CD4-positive, CD25-positive, alpha-beta regulatory T cell (primary cell): ENCODE results near the gene TIAM2. TPM values are rescaled to one million over a fixed set of nuclear protein-coding genes. Genes with fewer than 3 reads are reported as not detected.
A peak's percentile ranks its signal among the peaks of the same experiment; 100 is the strongest.

Experiments used
- ATAC-seq, 2 donors: fragments of 150-1000 bp; cut with Tn5 transposase; one replicate each; pipeline ENCODE4 v1.10.0; 2021; ENCODE audit warnings: low read depth in 2 of 2, moderate number of reproducible peaks in 2 of 2, moderate library complexity in 1 of 2
- DNase-seq, 3 donors: peaks; one replicate each; pipeline versions ENCODE4 v3.0.0 to v3.0.0-alpha.2; 2012 to 2022; ENCODE audit warnings: mixed read lengths in 1 of 3
- H3K27ac ChIP-seq: one replicate; pipeline ENCODE4 v1.7.0; 2013; ENCODE audit warnings: mild to moderate bottlenecking, low read length; ENCODE audit not compliant: insufficient read depth, poor library complexity, severe bottlenecking
- H3K27me3 ChIP-seq: one replicate; pipeline ENCODE4 v1.7.0; 2013; ENCODE audit warnings: low read length; ENCODE audit not compliant: control insufficient read depth, insufficient read depth
- H3K36me3 ChIP-seq: one replicate; pipeline ENCODE4 v1.7.0; 2013; ENCODE audit warnings: mild to moderate bottlenecking, low read length, moderate library complexity; ENCODE audit not compliant: control insufficient read depth, insufficient read depth
- H3K4me1 ChIP-seq: 2 replicates; pipeline ENCODE4 v1.7.0; 2013; ENCODE audit warnings: mild to moderate bottlenecking, low read length; ENCODE audit not compliant: insufficient read depth, control insufficient read depth, poor library complexity, severe bottlenecking
- H3K4me3 ChIP-seq: one replicate; pipeline ENCODE4 v1.7.0; 2013; ENCODE audit warnings: low read depth, mild to moderate bottlenecking, low read length, moderate library complexity
- H3K9me3 ChIP-seq, 2 experiments: 1 replicate in 1 of 2; 2 replicates in 1 of 2; pipeline ENCODE4 v1.7.0; 2013; ENCODE audit warnings: low read length in 2 of 2, mild to moderate bottlenecking in 1 of 2, moderate library complexity in 1 of 2; ENCODE audit not compliant: control insufficient read depth in 2 of 2
- H3K27ac Mint-ChIP-seq, 3 donors: one replicate each; pipeline ENCODE4 v1.8.0; 2020 to 2022; ENCODE audit warnings: mild to moderate bottlenecking in 3 of 3, mixed read lengths in 3 of 3, moderate library complexity in 2 of 3
- H3K27me3 Mint-ChIP-seq: one replicate; pipeline ENCODE4 v1.8.0; 2022; ENCODE audit warnings: mild to moderate bottlenecking, mixed read lengths
- H3K36me3 Mint-ChIP-seq: one replicate; pipeline ENCODE4 v1.8.0; 2020; ENCODE audit warnings: mixed read lengths
- H3K4me1 Mint-ChIP-seq, 4 donors: one replicate each; pipeline ENCODE4 v1.8.0; 2020 to 2022; ENCODE audit warnings: mixed read lengths in 4 of 4, mild to moderate bottlenecking in 1 of 4
- H3K4me3 Mint-ChIP-seq, 4 donors: one replicate each; pipeline ENCODE4 v1.8.0; 2020 to 2022; ENCODE audit warnings: mild to moderate bottlenecking in 4 of 4, mixed read lengths in 4 of 4, moderate library complexity in 3 of 4
- H3K9me3 Mint-ChIP-seq, 7 donors: one replicate each; pipeline ENCODE4 v1.8.0; 2020 to 2022; ENCODE audit warnings: mixed read lengths in 7 of 7, mild to moderate bottlenecking in 3 of 7, moderate library complexity in 2 of 7
- polyA plus RNA-seq, 4 donors: library from polyadenylated mRNA; unstranded; fragments of 300-500 nt; fragmentation: Illumina TruSeq; gene quantifications; one replicate each; pipeline ENCODE4 v1.2.3, GENCODE V29; 2021
- total RNA-seq: library from RNA; stranded (reverse); gene quantifications from one replicate; pipeline ENCODE4 v1.2.3, GENCODE V29; 2022

The TIAM2 gene
- total and polyA plus RNA-seq, 5 donors from 2014 or later: 0.66 to 5.9 (median 1.3) TPM

DNA sequence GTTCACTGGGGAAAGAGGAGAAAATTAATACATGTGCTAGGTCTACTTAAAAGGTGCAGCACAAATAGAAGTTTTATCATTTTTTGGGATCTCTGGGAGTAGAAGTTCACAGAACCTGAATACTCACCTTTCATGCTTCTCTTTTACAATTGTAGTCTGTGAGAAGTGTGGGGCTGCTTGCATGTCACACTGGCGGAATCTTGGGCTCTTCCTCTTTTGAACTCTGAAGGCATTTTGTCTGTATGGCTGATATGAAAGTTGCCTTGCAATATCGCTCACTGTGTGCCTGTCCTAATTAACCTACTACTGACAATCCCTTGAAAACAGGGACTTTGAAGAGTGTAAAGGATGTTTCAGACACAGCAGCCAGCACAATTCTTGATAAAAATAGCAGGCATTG lies 202.8 kb downstream of the TIAM2 start:
- H3K36me3 Mint-ChIP-seq: peaks cover 4% of the 10 kb centered on the region
- H3K4me3 ChIP-seq: no peak overlapping the region
- H3K27ac Mint-ChIP-seq: no peak overlapping the region
- H3K27me3 ChIP-seq: no peaks in the 10 kb centered on the region
- no peaks in the 10 kb centered on the region for H3K36me3 ChIP-seq
- DNase-seq: no peak
- peaks cover 4% of the 10 kb centered on the region for H3K27me3 Mint-ChIP-seq
- no peaks in the 10 kb centered on the region for H3K4me1 ChIP-seq
- H3K27ac ChIP-seq: no peak overlapping the region
- H3K4me3 Mint-ChIP-seq: no peak overlapping the region
- no peaks in the 10 kb centered on the region for H3K9me3 ChIP-seq
- H3K9me3 Mint-ChIP-seq: peaks cover 0 to 3% (median 1%) of the 10 kb centered on the region in 7 donors
- no peak for ATAC-seq
- peaks cover 0 to 4% (median 0%) of the 10 kb centered on the region in 4 donors for H3K4me1 Mint-ChIP-seq

DNA sequence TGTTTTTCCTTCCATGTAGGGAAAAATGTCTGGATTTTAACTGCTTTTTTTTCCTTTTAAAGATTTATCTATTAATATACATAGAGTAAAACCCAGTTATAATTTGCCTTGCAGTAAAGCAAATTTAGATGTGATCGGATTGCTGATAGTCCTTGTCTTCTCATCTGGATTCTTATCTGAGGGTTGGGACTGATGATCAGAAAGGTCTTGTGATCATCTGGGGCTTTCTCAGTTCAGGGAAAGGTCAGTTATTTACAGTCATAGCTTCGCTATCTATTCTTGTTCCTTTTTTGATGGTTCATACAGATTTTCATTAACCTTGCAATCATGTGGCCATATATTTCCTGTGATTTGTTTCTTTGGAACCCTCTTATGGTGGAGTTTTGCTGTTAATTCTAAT lies 204.9 kb downstream of the TIAM2 start:
- Histone ChIP-seq H3K27me3 (no peaks in the 10 kb centered on the region), H3K9me3 (no peaks in the 10 kb centered on the region), H3K4me3 (no peak overlapping the region), H3K4me1 (no peaks in the 10 kb centered on the region), H3K36me3 (no peaks in the 10 kb centered on the region), H3K27ac (no peak overlapping the region)
- H3K9me3 Mint-ChIP-seq: peaks cover 0 to 3% (median 0%) of the 10 kb centered on the region in 7 donors
- H3K27ac Mint-ChIP-seq: peak overlapping the region in 1 of 3 donors; percentile 22
- H3K4me1 Mint-ChIP-seq: peaks cover 0 to 4% (median 0%) of the 10 kb centered on the region in 4 donors
- no peak for DNase-seq
- ATAC-seq: no peak
- H3K27me3 Mint-ChIP-seq: peaks cover 4% of the 10 kb centered on the region
- peaks cover 4% of the 10 kb centered on the region for H3K36me3 Mint-ChIP-seq
- H3K4me3 Mint-ChIP-seq: no peak overlapping the region

DNA sequence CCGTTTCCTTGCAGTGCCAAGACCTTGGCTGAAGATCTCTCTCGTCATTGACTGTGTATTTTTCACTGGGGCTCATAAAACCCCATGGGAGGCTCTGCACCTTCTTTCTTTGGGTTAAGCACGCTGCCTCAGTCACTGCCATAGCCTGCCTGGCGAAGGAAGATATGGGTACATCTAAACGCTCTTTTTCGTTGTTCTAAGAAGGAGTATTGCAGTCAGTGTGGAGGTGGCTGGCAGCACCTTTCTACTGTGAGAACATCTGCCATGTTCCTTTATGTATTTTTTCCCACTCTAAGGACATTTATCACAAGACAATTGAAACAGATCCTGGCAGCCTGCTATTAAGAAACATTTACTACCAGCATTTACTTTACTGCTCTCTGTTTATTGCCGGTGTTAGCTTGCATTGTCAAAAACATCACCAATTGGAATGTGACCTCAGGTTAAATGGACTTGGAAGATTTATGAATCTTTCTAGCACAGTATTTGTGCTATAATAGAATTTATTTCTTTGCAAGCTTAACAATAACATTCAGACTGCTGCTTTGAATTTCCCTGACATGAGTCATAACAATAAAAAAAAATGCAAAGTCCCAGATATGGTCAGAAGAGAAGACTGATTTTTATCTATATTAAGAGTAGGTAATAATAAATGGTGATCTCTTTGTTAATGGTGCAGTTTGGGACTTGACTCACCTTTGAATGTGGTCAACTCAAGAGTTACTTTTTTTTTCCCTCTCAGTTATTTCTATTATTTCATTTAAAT lies 206.5 kb downstream of the TIAM2 start:
- no peaks in the 10 kb centered on the region for H3K36me3 Mint-ChIP-seq
- H3K4me3 Mint-ChIP-seq: peak overlapping the region in 1 of 4 donors; percentile 55
- H3K4me3 ChIP-seq: no peak overlapping the region
- no peak overlapping the region for H3K27ac ChIP-seq
- H3K4me1 Mint-ChIP-seq: peaks cover 0 to 4% (median 0%) of the 10 kb centered on the region in 4 donors
- peaks cover 0 to 3% (median 0%) of the 10 kb centered on the region in 7 donors for H3K9me3 Mint-ChIP-seq
- ATAC-seq (no peak), DNase-seq (no peak)
- no peaks in the 10 kb centered on the region for H3K4me1 ChIP-seq
- no peaks in the 10 kb centered on the region for H3K9me3 ChIP-seq
- H3K27me3 ChIP-seq: no peaks in the 10 kb centered on the region
- peaks cover 4% of the 10 kb centered on the region for H3K27me3 Mint-ChIP-seq
- peak overlapping the region in 1 of 3 donors; percentile 8 for H3K27ac Mint-ChIP-seq
- H3K36me3 ChIP-seq: no peaks in the 10 kb centered on the region

DNA sequence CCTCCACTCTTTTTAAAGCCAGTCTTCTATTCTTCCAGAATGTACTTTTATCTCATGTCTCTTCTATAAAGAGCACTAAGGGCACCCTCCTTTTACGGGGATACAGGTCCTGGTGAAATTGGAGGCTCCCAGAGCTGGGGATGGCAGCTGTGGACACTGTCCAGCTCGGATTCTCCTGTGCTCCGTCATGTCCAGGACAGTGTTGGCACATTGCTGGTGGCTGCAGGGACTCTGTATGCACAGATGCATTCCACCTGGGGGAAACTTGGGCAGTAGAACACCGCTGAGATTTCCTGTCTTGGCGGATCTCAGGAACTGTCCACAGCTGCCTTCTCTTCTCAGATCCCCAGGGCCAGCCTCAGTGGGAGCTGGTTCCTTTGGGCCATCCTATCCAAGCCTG lies 212.1 kb downstream of the TIAM2 start:
- H3K27me3 Mint-ChIP-seq: no peaks in the 10 kb centered on the region
- H3K36me3 Mint-ChIP-seq: no peaks in the 10 kb centered on the region
- DNase-seq: no peak
- Histone ChIP-seq H3K4me1 (no peaks in the 10 kb centered on the region), H3K4me3 (no peak overlapping the region), H3K9me3 (no peaks in the 10 kb centered on the region), H3K36me3 (no peaks in the 10 kb centered on the region), H3K27ac (no peak overlapping the region), H3K27me3 (no peaks in the 10 kb centered on the region)
- H3K4me3 Mint-ChIP-seq: no peak overlapping the region
- H3K4me1 Mint-ChIP-seq: no peaks in the 10 kb centered on the region
- ATAC-seq: no peak
- H3K9me3 Mint-ChIP-seq: peaks cover 0 to 1% (median 0%) of the 10 kb centered on the region in 7 donors
- H3K27ac Mint-ChIP-seq: no peak overlapping the region

DNA sequence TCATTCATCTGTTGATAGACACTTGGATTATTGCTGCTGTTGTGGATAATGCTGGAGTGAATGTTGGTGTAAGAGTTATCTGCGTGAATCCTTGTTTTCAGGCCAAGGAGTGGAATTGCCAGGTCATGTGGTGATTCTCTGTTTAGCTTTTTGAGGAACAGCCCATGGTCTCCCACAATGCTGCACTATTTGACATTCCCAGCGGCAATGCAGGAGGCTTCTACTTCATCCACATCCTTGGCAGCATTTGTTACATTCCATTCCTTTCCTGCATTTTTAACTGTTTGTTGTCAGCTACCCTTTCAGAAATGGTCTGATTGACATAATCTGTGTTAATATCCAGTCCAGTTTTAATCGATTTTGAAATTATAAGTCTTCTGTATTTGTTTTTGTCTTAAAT lies 217.0 kb downstream of the TIAM2 start:
- Histone ChIP-seq H3K27ac (no peak overlapping the region), H3K27me3 (no peaks in the 10 kb centered on the region), H3K4me3 (no peak overlapping the region), H3K36me3 (no peaks in the 10 kb centered on the region), H3K4me1 (no peaks in the 10 kb centered on the region), H3K9me3 (no peaks in the 10 kb centered on the region)
- Mint-ChIP-seq H3K27me3 (peaks cover 4% of the 10 kb centered on the region), H3K9me3 (peaks cover 0 to 1% (median 0%) of the 10 kb centered on the region in 7 donors), H3K27ac (no peak overlapping the region), H3K4me3 (no peak overlapping the region), H3K4me1 (no peaks in the 10 kb centered on the region), H3K36me3 (no peaks in the 10 kb centered on the region)
- no peak for DNase-seq
- no peak for ATAC-seq

DNA sequence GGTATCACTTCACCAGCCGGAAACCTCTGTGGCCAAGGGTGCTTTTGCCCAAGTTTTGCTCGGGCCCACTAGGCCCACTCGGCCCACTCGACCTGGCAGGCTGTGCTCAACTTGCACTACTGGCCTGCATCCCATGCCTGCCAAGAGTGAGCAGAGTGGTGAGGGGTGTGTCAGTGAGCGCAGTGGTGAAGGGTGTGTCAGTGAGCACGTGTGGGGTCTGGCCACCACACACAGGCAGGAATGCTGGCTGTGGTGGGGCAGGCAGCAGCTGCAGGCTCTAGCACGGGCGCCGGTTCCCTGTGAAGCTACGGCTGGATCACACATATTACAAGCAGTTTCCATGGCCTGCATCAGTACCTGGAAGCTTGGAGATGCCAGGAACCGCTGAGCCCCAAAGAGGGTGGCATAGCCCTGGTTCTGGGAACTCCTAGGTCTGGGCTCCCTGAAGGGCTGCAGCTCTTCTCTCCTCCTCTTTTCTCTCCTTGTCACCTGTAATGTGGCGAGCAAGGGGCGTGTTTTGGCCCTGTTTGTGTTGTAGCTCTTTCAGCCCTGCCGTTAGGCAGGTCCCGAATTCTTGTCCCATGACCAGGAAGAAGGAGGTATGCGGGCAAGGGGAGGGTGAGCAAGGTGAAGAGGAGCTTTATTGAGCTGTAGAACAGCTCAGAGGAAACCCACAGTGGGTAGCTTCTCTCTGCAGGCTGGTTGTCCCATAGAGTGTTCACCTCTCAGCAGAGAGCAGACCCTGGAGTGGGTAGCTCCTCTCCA lies 217.7 kb downstream of the TIAM2 start:
- H3K27ac Mint-ChIP-seq: no peak overlapping the region
- Histone ChIP-seq H3K36me3 (no peaks in the 10 kb centered on the region), H3K4me1 (no peaks in the 10 kb centered on the region), H3K9me3 (no peaks in the 10 kb centered on the region), H3K27ac (no peak overlapping the region), H3K4me3 (no peak overlapping the region), H3K27me3 (no peaks in the 10 kb centered on the region)
- H3K9me3 Mint-ChIP-seq: peaks cover 0 to 1% (median 0%) of the 10 kb centered on the region in 7 donors
- ATAC-seq (no peak), DNase-seq (no peak)
- H3K4me3 Mint-ChIP-seq: no peak overlapping the region
- no peaks in the 10 kb centered on the region for H3K4me1 Mint-ChIP-seq
- H3K27me3 Mint-ChIP-seq: peaks cover 4% of the 10 kb centered on the region
- H3K36me3 Mint-ChIP-seq: no peaks in the 10 kb centered on the region

DNA sequence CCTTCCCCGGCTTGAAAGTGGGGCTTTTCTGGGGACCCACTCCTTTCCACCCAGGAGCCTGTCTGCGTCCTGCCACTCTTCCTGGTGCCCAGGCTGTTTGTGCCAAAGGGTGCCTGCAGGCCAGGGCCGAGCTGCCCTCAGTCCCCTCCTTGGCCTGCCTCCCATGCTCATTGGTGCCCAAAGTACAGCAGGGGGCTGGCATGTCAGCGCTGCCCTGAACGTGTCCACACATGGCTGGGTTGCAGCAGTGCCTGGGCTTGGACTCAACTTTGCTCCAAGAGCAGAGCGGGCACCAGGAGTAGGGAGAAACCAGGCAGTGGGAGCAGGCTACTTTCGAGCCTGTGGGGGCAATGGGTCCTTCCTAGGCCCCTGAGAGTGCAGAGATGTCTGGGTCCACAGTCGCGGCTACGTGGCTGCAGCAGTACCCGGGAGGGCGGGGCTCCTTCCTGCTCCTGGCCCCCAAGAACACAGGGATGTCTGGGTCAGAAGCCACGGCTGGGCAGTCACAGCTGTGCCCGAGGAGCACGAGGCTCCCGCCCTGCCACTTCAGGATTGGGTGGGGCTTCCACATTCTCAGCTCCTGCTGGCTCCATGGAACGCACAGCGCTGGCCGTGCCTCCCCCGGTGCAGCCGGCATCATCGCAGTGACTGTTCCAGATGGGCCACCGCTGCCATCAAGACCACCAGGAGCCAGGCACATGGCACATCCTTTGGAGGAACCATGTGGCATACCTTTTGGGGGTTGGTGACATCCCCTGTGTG lies 218.7 kb downstream of the TIAM2 start:
- no peaks in the 10 kb centered on the region for H3K27me3 ChIP-seq
- H3K4me1 Mint-ChIP-seq: no peaks in the 10 kb centered on the region
- H3K4me3 ChIP-seq: no peak overlapping the region
- peaks cover 4% of the 10 kb centered on the region for H3K27me3 Mint-ChIP-seq
- H3K4me3 Mint-ChIP-seq: no peak overlapping the region
- H3K27ac ChIP-seq: no peak overlapping the region
- no peaks in the 10 kb centered on the region for H3K36me3 ChIP-seq
- no peaks in the 10 kb centered on the region for H3K9me3 ChIP-seq
- no peak for DNase-seq
- H3K36me3 Mint-ChIP-seq: no peaks in the 10 kb centered on the region
- H3K4me1 ChIP-seq: no peaks in the 10 kb centered on the region
- no peak for ATAC-seq
- H3K9me3 Mint-ChIP-seq: no peaks in the 10 kb centered on the region
- H3K27ac Mint-ChIP-seq: no peak overlapping the region
